Renal pelvis (tissue), 12 donors: ENCODE measurements around the gene NHSL1. TPM values are rescaled to one million over a fixed set of nuclear protein-coding genes. Genes with fewer than 3 reads are reported as not detected.
A peak's percentile ranks its signal among the peaks of the same experiment; 100 is the strongest.

Experiments
- DNase-seq: peaks from one replicate; pipeline ENCODE4 v3.0.0-alpha.2; 2013
- long read RNA-seq, 16 experiments: transcript quantifications; one replicate each; lab custom pipeline, GENCODE V29; 2026
- polyA plus RNA-seq, 3 donors: library from polyadenylated mRNA; unstranded; fragments of 120-200 nt; gene quantifications; one replicate each; pipeline ENCODE4 v1.2.1, GENCODE V29; 2013; ENCODE audit not compliant: insufficient read length in 3 of 3

NHSL1 gene, protein sequence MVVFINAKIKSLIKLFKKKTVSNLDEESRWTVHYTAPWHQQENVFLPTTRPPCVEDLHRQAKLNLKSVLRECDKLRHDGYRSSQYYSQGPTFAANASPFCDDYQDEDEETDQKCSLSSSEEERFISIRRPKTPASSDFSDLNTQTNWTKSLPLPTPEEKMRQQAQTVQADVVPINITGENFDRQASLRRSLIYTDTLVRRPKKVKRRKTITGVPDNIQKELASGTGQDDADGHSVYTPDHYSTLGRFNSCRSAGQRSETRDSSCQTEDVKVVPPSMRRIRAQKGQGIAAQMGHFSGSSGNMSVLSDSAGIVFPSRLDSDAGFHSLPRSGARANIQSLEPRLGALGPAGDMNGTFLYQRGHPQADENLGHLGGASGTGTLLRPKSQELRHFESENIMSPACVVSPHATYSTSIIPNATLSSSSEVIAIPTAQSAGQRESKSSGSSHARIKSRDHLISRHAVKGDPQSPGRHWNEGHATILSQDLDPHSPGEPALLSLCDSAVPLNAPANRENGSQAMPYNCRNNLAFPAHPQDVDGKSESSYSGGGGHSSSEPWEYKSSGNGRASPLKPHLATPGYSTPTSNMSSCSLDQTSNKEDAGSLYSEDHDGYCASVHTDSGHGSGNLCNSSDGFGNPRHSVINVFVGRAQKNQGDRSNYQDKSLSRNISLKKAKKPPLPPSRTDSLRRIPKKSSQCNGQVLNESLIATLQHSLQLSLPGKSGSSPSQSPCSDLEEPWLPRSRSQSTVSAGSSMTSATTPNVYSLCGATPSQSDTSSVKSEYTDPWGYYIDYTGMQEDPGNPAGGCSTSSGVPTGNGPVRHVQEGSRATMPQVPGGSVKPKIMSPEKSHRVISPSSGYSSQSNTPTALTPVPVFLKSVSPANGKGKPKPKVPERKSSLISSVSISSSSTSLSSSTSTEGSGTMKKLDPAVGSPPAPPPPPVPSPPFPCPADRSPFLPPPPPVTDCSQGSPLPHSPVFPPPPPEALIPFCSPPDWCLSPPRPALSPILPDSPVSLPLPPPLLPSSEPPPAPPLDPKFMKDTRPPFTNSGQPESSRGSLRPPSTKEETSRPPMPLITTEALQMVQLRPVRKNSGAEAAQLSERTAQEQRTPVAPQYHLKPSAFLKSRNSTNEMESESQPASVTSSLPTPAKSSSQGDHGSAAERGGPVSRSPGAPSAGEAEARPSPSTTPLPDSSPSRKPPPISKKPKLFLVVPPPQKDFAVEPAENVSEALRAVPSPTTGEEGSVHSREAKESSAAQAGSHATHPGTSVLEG (N-terminal part only)
- 10 to 100 TPM; 12.4 to 15.2 (median 12.6) TPM for polyA plus RNA-seq
- long read RNA-seq, donor 1 = 0 reads
- long read RNA-seq, donor 2 = 0 reads
- long read RNA-seq, donor 3 = 0 reads
- long read RNA-seq, donor 4 = 0 reads
- long read RNA-seq, donor 5, partial matches to known transcripts = 0 of 1 reads
- long read RNA-seq, donor 5, other reads (novel, unspliced or antisense) = 0 of 1 reads
- long read RNA-seq, donor 6, partial matches to known transcripts = 0 of 1 reads
- long read RNA-seq, donor 6, other reads (novel, unspliced or antisense) = 0 of 1 reads
- long read RNA-seq, donor 7 = 0 reads
- long read RNA-seq, donor 8, partial matches to known transcripts = 0 of 2 reads
- long read RNA-seq, donor 8, other reads (novel, unspliced or antisense) = 0 of 2 reads
- long read RNA-seq, donor 9, partial matches to known transcripts = 0 of 2 reads
- long read RNA-seq, donor 9, other reads (novel, unspliced or antisense) = 0 of 2 reads
- long read RNA-seq, donor 10 = 0 reads
- long read RNA-seq, donor 11, partial matches to known transcripts = 0 of 1 reads
- long read RNA-seq, donor 11, other reads (novel, unspliced or antisense) = 0 of 1 reads
- long read RNA-seq, donor 12, partial matches to known transcripts = 0 of 1 reads
- long read RNA-seq, donor 12, other reads (novel, unspliced or antisense) = 0 of 1 reads
- long read RNA-seq, donor 13, partial matches to known transcripts = 0 of 1 reads
- long read RNA-seq, donor 13, other reads (novel, unspliced or antisense) = 0 of 1 reads
- long read RNA-seq, donor 14, partial matches to known transcripts = 6 of 7 reads
- long read RNA-seq, donor 14, other reads (novel, unspliced or antisense) = 0 of 7 reads
- long read RNA-seq, donor 15, partial matches to known transcripts = 0 of 8 reads
- long read RNA-seq, donor 15, other reads (novel, unspliced or antisense) = 5 of 8 reads
- long read RNA-seq, donor 16, partial matches to known transcripts = 0 of 1 reads
- long read RNA-seq, donor 16, other reads (novel, unspliced or antisense) = 0 of 1 reads

DNA sequence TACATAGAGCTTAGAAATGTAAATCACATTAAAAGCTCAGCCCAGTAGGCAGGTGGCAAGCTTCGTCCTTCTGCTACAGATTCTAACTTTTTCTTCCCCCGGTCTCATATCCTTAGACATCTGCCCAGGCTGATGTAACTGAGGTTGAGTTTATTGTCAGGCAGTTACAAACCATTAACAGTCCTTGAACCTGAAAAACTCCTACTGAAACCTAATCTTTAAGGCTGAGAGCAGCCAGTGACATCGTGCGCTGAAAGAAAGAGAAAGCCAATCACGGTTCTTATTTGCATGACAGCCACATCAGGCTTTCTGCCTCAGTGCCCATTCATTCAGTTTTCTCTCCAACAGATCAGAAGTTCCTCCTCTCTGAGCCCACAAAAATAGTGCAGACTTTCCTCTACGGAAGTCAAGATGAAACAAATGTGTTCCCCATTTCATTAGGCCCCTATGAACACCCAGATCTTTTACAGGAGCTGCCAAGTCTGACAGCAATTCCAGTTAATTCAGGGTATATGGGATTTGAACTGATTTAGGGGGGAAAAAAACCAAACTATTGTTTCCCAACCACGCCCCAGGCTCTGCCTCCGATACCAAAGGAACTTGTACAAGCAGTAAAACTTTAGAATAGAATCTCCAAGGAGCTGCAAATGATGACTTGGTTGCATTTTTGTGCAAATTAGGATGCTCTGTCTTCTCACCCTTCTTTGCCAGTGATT is at the start of gene NHSL1:
Gene NHSL1, minus strand, starts transcription at position 192 of the 716 bp plus-strand sequence. CDS start 204 bp downstream, outside the sequence.
- DNase-seq = peak; percentile 81

DNA sequence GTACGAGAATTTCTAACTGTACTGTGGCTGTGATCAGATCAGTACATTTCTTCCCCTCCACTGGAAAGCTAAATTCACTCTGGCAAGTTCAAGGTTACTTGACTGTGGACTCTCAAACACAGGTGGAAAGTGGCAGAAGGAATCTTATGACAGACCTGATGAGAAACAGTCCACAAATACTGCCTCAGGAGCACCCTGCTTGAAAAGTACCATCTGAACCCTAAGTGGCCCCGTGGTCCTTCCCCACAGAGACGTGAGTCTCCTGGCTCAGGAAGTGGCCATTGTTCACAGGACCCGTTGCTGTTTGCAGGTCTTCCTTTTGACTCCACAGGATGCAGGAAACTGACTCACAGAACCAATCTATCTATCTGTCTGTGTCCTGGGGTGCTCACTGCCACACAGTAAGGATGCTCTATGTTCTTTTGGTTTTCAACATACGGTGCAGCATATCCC is 47.5 kb upstream of the NHSL1 start:
- DNase-seq = no peak

DNA sequence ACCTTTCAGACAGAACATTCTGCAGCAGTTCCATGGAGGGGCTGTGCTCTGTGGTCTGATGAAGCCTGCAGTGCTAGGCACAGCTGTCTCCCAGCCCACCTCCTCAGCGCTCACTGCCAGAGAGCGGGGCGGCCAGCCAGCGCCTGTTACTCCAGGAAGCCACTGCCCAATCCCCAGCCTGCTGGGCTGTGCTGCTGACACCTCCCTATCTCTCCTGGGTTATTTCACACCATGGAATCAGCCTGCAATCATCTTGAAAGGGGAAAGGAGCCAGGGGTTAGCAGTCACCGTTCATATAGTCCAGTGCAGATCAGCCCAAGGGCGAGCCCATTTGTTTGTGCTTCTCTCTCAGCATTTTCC is 46.3 kb upstream of the NHSL1 start:
- no peak for DNase-seq

DNA sequence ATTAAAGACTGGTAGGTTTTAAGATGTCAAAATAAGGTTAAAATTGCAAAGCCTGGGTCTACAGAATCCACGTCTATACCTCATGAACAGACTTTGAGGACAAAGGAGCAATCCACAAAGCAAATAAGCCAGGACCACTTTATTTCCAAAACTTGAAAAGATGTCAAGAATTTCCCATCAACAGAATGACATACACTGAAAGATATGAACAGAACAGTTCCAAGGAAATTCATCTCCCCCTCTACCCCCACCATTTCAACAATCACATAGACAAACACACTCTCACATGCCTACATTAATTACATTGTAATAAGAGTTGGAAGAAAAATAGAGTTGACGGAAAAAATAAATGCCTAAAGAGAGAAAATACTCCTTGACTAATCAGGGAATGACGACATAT is 45.2 kb upstream of the NHSL1 start:
- DNase-seq = no peak

DNA sequence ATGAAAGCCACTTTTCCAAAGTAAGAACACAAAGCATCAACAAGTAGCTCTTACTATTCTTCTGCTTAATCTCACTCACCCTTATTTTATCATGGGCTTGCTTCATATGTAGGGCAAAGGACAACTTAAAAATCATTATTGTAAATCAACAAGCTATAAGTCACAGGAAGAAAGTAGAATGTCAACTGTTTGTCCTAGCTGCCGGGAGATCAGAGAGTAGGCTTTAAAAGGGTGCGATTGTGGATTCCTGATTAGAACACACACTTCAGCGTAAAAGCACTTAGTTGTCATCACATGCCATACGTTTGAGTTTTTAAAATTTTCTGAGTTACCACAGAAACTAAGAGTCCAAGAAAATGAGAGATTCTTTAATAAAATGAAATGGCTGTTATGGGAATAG is 44.4 kb upstream of the NHSL1 start:
- DNase-seq = no peak

DNA sequence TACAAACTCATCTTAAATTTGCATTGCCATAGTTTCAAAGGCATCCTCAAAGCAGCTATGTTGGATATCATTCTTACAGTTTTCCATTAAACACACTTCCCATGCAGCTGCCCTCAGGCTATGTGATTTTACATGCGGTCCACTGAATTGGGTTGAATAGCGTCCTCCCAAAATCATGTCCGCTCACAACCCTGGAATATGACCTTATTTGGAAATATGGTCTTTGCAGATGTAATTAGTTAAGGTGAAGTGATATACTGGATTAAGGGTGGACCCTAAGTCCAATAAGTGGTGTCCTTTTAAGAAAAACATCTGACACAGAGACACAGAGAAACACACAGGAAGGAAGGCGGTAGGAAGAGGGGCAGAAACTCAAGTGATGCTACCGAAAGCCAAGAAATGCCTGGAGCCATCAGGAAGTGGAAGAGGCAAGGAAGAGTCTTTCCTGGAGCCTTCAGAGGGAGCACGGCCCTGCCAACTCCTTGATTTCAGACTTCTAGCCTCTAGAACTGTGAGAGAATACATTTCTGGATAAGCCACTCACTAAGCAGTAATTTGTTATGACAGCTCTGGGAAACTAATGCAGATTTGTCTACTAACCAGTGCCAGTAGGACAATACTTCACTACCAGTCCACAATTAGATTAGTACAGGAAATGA is 42.7 kb upstream of the NHSL1 start:
- no peak for DNase-seq

DNA sequence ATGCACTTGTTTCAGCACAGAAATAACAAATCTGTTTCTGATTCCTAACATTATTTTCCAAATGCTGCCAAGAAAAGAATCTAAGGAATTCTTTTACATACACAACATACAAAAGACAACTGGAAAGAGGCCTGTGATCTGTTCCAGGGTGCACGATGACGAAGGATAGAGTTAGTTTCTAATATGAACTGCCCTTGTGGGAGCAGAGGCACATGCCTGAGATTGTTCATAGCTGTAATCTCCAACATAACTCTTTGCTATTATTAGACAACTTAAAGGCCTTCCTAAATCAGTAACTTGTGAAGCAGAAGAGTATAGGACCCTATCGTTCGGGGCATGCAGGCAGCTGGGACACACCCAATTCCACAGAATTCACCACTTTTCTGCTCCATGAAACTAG is 41.2 kb upstream of the NHSL1 start:
- no peak for DNase-seq

DNA sequence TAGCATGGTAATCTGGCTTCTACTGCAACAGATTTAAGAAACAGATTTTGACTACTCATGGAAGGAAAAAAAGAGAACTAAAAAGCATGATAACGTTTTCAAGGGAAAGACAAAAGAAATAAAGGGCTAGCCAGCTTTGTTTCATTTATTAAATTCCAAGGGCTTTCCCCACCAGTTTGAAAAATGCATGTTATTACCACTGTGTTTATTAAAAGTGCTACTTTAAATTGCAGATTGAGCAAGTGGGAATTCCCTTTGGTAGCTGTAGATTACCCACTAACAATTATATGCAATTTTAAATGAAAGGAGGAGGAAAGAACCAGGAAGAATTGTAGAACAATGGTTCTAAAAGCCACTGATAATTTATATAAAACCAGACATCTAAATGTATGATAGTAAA is 40.6 kb upstream of the NHSL1 start:
- DNase-seq = no peak

DNA sequence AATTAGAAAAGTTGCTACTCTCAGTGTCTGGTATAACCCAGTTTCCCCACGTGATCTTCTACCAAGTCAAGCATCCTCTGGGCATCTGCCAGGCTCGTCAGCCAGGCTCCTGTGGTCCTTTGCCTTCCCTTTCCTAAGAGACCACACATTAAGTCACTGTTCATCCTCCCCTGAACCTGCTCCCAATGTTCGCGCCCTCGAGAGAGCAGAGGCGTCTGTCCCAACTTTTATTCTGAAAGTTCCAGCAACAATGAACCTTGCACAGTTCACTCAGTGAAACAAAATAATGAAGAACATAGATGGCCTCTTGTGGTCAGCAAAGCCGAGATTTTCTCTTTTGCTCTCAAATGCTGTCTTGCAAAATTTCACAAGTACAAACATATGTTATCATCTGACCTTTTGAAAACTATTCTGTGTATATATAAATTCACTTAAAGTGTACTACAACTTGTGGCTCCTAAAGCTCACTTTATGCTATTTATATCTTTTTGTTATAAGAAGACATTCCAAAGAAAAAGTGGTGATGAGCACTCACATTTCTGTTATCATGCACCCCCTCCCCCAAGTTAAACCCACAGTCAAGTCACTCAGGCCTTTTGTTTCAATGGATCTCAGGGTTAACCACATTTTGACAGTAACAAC is 39.2 kb upstream of the NHSL1 start:
- no peak for DNase-seq

DNA sequence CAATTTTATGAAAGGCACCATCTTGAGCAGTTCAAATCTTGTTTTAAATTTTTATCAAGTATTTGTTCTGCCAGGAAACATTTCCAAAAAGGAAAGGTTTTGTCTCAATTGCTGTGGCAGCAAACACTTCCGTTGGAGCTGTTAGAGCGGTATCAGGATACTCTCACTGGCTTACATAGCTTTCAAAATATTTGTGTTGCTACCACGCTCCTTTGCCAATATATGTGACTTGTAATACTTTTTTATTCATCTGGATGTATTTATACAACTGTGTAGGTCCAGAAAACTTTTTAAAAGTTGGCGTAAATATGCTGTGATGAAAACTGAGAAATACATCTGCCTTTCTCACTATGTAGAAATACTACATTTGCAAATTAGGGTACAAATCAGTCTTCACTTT is 37.8 kb upstream of the NHSL1 start:
- DNase-seq = no peak

DNA sequence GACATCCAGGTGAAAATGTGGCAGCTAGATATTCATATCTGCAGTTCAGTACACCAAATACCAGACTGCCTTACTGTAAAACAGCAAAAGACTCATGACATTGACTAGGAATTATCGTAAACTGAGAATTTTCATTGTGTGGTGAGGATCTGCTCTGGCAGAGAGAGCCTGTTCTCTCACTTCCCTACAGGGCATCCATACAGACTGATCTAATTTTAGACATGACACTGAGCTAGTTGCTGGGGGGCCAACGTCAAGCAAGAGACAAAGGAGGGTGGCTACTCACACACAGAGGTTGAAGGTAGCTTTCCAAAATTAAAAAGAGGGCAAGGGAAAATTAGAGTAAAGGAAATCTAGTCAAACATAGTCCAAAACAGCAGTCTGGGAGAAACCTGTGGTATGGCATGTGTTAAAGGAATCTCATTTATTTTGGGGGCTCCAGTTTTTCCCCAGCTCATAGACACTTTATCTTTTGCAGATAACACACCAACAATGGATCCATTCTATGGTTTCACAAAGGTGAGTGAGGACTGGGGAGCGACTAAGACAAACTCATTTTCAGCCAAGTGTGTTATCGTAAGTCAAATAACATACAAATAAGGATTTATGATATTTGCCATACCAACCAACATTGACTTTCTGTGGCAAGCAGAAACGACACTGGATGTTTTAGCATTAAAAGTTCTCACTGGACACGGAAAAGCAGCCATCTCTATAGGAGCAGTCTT is 36.6 kb upstream of the NHSL1 start:
- DNase-seq = no peak

DNA sequence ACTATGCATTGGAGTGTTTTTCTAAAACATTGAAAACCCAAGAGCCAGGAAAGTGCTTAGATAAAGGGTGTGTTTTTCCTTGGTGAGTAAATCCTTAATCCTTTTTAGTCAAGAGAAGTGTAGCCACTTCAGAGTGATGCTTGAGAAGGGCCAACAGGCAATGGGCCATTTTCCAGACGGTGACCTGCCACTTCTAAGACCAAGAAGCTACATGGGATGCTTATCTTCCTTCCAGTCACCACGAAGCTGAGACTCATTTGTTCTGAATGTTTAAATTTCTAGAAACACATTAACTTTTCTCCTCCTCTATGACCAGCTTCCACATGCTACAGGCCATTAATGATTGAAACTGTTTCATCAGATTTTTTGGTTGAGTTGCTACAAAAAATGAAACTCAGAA is 34.4 kb upstream of the NHSL1 start:
- no peak for DNase-seq

DNA sequence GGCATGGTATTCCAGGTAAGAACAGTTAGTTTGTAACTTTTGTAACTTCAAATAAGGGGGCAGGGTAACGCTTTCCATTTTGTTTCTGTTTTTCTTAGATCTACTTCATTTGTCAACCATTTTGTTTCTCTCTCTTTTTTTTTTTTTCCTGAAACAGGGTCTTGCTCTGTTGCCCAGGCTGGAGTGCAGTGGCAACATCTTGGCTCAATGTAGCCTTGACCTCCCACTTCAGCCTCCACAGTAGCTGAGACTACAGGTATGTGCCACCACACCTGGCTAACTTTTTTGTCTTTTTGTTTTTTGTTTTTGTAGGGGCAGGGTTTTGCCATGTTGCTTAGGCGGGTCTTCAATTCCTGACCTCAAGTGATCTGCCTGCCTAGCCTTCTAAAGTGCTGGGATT is 32.1 kb upstream of the NHSL1 start:
- no peak for DNase-seq

DNA sequence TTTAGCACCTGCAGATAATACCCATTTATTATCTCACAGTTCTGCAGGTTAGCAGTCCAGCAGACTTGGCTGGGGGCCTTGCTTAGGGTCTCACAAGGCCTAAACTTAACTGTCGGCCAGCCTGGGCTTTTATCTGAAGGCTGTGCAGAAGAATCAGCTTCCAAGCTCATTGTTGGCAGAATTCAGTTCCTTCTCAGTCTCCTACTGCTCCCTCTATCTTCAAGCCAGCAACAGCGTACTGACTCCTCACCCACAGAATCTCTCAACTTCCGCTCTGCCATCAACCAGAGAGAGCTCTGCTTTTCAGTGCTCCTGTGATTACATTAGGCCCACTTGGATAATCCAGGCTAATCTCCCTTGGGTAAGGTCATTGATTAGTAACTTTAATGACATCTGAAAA is 30.2 kb upstream of the NHSL1 start:
- DNase-seq = no peak

DNA sequence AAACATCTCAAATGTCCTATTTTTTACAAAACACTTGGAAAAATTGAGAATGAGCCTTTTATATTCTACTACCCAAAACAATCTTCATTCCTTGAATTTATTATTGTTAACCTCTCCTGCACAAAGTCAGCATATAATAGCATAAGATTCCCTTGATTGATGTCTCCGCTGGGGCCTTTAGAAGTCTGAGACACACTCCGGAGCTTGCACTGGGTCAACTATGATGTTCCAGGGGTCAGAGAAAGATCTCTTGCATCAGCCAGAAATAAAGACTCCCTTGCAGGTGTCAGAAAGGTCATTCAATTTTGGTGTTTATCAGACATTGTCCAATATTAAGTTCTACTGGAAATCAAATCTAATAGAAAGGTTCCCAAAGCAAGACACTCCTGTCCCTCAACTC is 29.7 kb upstream of the NHSL1 start:
- no peak for DNase-seq

DNA sequence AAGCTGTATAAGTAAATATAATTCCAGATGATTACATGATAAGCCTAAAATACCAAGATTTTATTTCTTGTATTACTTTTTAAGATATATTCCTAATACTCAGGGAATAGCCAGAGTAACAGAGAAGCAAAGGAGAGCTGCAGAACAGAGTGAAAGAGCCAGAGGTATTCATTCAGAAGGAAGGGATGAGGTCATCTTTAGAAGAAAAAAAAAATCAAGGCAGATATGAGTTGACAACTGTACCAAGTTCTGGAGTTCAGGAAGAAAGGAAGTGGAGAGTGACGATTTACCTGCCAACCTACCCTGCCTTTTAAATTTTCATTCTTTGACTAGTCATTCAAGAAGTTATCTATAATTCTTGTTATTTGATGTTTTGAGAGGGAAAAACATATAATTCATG is 28.8 kb upstream of the NHSL1 start:
- DNase-seq = no peak

DNA sequence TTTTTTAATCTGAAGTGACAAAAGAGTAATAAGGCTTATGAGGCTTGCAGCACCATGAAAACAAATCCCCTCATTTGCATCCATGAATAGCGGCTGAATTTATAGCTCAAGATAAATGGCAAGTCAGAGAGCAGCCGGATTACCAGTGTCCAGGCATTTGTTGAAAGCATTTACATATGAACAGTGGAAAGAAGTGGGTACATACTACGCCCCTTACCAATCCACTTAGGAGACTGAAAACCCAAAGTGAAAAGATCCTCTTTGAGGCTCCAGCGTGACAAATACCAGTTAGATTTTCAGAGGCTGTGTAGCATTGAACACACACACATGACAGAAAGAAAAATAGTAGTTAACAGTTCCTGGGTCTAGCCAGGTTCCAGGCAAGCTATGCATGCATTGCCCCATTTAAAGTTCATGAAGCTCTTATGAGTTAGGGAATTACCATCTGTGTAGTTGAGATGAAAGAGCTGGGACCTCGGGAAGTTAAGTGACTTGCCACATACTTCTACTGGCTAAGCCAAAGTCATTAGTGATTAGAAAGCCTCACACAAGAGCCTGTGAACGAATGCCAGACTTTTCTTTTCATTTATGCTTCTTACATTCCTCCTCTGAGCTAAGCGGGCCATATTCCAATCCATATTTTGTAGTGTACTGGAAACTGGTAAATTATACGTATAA is 28.3 kb upstream of the NHSL1 start:
- no peak for DNase-seq
